NCI-H1048 (cell line): ENCODE measurements around the gene KAZALD1.
A peak's percentile ranks its signal among the peaks of the same experiment; 100 is the strongest.

ENCODE experiments used
- DNase-seq: peaks from one replicate; lab custom pipeline; 2025; lab: John Stamatoyannopoulos, UW

The KAZALD1 gene, protein sequence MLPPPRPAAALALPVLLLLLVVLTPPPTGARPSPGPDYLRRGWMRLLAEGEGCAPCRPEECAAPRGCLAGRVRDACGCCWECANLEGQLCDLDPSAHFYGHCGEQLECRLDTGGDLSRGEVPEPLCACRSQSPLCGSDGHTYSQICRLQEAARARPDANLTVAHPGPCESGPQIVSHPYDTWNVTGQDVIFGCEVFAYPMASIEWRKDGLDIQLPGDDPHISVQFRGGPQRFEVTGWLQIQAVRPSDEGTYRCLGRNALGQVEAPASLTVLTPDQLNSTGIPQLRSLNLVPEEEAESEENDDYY

DNA sequence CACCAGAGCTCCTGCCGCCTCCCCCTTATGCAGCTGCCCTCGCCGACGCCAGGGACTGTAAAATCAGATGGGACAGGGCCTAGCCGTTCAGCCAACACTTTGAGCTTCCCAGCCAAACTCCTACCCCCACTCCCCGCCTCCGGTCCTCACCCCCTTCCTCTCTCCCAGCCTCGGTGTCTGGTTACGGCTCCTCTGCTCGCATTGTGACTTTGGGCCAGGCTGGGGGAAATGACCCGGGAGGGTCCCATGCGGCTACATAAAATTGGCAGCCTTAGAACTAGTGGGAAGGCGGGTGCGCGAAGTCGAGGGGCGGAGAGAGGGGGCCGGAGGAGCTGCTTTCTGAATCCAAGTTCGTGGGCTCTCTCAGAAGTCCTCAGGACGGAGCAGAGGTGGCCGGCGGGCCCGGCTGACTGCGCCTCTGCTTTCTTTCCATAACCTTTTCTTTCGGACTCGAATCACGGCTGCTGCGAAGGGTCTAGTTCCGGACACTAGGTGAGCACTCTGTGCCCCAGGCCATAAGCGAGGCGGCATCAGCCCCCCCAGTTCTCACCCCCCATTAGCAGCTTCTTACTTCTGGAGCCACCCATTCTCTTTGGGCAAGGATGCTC, at the start of gene KAZALD1:
Gene KAZALD1 (plus strand): TSS at position 366 of the 608 bp plus-strand sequence. CDS start 604 bp downstream, outside the sequence.
- no peak for DNase-seq

DNA sequence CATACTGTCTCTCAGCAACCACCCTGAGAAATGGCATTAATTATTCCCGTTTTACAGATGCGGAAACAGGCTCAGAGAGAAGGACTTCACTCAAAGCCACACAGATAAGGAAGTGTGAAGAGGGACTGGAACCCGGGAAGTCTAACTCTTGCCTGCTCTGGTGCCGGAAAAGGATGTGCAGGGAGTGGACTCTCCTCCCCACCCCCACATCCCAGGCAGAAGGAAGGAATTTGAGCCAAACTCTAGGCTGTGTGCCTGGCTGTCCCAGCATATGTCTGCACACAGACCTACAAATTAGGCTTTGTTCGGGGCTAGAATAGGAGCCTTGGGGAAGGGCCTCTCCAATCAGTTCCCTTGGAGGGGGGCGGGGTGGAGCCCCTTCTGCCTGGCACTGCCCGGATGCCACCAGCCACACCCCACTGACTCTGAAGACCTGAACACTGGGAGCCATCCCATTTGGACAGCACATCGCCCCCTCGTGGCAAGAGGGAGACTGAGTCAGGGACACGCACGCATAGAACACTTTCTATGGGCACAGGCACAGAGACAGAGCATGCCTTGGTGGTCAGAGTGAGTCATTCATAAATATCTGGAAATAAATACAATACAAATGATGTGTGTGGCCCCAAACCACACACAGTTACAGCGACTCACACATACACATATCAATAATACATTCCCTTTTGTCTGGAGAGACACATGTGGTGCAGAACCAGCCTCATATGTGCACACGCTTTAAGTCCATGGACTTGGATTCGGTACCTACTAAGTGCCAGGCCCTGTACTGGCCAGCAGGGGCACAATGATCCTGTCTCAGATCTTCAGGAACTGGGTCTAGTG, 49.0 kb upstream of the KAZALD1 start:
- DNase-seq = peak; percentile 82

DNA sequence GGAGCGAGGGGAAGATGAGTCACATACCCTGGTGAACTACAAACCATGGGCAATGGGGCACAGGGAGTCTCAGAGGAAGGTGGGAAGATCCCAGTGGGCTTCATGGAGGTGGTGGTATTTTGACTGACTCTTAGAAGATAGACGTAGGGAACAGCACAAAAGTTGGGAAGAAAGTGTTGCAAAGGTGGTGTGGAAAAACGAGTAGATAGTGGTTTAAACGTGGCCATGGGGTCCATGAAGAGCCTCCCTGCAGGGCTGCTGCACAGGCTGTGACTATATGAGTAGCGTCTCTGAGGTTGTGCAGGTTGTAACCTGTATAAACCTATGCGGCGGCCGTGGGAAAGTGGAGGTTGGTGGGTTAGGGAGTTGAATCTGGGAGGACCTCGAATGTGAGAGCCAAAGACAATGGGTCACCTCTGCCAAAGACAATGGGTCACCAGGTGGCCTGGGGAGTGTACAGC, 48.4 kb upstream of the KAZALD1 start:
- no peak for DNase-seq

DNA sequence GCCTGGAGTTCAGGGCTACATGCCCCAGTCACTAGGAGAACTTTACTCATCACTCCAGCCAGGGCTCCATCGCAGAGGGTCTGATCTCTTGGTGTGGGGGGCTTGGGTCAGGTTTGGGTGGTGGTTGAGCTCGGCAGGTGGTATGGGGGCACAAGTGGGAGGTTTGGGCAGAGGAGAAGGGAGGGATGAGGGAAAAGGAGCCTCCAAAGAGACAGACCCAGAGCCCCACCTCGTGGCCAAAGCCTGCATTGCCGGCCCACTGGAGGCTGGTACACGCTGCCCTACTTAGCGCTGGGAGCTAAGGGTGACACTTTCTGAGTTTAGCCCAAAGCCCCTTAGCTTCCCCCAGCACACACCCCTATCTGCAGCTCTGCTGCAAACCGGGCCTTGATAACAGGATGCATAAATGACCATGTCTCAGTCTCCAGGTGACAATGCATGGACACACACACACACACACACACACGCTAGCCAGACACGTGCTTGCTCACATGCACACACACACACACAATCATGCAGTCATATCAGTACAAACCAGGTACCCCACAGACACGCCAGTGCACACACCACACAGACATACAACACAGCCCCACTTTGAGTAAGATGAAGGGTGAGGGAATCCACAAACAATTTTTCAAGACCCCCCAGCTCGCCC, 47.4 kb upstream of the KAZALD1 start:
- peak; percentile 71 for DNase-seq

DNA sequence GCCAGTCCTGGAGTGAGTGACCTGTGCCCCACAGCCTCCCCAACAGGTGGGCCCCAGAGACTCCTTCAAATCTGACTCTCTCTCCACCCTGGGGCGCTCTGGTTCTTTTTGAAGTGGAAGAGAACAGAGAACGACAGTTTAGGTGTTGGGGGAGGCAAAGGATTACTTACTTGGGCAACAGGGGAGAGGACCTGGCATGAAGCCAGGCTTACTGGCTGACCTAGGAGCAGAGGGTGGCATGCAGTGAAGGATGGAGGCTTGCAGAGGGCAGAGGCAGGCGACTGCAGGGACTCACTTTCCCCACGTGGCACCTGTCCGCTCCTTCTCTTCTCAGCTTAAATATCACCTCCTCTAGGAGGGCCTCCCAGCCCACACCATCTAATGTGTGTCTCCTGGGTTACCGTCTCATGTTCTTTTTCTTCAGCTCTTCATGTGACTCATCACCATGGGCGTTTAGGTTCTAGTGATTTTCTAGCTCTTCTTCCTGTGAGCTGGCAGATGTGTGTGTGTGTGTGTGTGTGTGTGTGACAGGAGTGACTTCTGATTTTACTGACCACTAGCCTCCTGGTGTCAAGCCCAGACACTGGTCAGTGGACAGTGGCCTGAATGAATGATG, 46.7 kb upstream of the KAZALD1 start:
- no peak for DNase-seq

DNA sequence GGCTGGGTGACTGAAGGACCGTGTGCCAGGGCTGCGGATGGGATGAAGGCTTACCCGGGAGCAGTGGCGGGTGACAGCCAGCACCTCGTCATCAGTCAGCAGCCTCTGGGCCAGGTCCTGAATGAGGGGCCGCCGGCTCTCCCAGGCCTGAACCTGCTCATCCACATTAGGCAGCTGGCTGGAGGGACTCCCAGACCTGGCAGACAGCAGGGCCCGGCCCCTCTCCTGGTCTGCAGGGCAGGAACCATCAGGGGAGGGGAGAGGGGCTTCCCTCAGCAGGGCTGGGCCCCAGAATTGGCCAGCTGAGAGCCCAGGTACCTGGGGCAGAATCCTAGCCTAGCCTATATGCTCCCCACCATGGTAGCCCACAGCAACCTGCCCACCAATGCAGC, 46.2 kb upstream of the KAZALD1 start:
- no peak for DNase-seq

DNA sequence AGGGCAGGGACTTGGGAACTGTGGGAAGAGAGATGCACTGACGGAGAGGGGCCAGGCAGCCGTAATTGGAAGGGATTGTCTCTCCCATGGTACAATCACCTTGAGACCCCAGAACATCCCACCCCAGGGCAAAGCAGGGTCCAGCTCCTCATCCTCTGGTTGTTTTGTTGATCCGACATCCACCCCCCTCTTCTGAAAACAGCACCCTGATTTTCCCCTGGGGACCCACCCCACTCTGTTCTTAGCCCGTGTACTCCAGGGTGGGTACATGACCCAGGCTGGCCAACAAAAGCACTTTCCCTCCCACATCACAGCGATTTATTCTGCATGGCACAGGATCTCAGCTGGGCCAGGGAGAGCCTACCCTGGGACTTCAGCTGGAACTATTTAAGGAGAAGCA, 45.0 kb upstream of the KAZALD1 start:
- no peak for DNase-seq

DNA sequence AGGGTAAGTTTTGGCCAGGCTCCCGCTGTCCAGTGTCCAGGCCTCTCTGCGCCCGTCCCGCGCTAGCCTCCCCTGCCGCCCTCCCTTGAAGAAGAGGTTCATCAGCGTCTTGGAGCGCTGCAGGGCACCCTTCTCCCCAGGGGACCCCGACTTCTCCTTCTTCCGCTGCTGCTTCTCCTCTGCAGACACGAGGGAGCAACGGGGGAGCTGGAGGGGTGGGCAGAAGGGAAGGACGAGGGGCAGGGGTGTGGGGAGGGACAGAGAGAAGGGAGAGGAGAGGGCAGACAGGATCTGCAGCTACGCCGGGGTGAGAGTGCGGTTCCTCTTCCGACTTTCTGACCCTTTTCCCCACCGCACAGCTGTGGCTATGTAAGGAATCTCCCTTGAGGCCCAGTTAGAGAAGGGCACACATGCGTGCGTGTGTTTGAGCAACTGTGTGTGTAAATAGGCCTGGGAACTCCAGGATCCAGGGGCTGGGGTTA, 43.6 kb upstream of the KAZALD1 start:
- DNase-seq = no peak

DNA sequence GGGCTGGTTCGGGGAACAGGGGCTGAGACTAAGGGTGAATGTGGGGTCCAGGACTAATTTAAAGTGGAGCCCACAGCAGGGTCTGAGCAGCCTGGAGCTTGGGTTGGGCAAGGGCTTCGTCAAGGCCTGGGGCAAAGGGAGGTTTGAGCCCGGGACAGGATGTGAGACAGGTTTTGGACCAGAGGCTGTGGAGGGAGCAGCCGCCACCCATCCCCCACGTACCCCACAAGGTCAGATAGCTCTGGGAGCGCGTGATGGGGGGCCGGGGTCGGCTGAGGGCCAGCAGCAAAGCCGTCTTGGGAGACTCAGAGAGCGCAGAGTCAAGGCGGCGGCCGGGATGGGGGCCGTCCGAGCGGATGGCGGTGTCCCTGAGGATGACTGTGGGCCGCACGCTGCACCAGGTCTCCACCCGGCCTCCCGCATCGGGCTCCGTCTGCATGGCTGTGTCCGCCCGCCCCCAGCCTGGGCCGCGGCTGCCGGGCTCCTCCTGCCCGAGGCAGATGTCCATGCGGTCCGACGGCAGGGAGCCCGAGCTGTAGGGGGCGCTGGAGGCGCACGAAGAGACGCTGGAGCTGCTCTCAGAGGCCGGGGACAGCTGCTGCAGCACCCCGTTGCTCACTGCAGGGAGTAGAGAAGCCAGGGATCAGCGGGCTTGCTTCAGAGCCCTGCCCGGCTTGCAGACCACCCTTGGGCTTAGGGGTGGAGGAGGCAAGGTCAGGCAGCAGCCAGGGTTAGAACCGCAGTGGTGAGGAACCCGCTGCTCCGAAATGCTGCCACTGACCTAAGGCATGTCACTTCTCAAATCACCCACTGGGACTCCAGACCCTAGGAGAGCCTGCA, 43.0 kb upstream of the KAZALD1 start:
- DNase-seq = peak; percentile 56

DNA sequence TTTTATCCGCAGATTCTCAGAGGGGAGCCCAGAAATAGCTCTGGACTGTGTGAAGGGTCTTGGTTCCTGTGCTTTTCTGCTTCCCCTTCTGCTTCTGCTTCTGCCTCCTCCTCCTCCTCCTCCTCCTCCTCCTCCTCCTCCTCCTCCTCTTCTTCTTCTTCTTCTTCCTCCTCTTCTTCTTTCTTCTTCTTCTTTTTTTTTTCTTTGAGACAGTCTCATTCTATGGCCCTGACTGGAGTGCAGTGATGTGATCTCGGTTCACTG, 42.4 kb upstream of the KAZALD1 start:
- DNase-seq = no peak

DNA sequence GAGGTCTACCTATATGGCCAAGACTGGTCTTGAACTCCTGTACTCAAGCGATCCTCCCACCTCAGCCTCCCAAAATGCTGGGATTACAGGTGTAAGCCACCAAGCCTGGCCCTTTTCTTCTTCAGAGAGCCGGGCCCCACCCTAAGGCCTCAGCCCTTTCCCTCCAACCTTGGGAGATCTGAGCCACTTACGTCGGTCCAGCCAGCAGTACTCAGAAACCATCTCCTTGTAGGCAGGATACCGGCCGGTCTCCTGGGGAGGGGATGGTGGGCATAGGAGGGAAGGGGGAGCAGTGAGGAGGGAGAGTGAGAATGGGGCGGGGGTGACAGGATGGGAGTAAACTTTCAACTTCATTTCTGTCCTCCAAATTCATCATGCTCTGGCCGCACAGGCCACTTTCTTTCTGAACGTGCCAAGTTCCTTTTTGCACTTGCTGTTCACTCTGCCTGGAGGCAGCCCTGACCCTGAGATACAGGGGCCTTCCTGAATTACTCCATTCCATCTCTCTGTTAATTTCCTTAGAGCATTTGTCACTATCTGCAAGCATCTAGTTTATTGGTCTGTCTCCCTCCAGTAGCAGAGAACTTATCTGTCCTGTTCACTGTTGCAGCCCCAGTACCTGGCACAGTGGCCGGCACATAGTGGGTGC, 41.2 kb upstream of the KAZALD1 start:
- no peak for DNase-seq

DNA sequence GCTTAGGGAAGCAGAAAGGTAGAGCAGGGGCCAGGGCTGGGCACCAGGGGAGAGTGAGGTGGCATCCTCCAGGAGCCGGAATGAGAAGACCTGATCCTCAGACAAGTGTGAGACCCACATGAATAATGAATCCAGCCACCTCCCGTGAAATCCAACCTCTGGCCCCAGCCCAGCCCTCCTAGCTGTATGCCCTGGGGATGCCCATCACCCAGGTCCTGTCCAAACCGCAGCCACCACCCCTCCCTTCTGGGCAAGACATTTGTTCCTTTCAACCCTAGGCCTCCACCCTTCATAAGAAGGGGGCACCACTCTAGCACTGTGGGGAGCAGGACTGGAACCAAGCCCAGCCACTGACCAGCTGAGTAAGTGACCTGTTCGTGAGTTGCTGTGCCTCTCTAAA, 40.5 kb upstream of the KAZALD1 start:
- DNase-seq = no peak

DNA sequence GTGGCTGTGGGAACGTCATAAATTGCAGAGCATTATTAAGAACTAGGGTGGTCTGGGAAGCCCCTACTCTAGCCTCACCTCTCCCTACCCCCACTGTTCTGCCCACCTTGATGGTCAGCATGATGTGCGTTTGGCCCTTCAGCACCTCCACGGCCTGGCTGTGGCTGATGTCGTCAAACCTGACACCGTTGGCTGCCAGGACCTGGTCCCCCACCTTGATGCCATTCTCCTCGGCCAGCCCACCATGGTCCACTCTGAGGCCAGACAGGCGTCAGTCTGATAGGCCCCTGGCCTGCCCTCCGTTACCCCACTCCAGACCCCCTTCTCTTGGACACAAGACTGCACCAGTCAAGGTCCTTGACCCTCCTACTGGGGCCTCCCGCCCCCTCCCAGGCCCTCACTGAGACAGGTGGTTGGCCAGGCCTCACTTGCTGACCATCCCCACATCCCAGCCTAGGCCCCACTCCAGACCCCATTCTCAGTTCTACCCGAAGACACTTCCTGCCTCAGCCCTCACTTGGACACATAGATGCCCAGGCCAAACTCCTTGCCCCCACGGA, 40.0 kb upstream of the KAZALD1 start:
- no peak for DNase-seq

DNA sequence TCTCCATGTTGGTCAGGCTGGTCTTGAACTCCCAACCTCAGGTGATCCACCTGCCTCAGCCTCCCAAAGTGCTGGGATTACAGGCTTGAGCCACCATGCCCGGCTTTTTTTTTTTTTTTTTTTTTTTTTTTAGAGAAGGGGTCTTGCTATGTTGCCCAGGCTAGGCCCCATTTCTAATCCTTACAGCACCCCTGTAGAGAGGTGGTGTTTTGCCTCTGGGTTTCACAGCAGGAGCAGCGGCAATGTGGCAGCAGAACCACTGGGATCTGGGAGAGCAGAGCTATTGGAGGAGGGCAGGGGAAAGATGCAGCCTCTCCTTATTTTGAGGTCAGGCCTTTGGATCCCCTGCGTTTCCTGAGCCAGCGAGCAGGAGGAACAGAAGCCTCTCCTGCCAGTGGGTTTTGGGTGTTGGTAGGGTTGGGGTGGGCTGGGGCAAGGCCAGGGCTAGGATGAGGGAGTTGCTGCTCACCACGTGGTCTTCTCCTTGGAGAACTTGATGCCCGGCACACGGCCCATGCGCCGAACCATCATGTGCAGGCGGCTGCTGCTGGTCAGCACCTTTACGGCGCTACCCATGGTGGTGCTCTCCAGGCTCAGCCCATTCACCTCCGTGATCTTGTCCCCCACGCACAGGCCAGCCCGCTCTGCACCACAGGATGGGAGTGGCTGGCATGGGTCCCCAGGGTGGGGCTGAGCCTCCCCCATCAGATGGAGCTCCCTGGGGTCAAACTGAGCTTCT, 38.7 kb upstream of the KAZALD1 start:
- DNase-seq = no peak

DNA sequence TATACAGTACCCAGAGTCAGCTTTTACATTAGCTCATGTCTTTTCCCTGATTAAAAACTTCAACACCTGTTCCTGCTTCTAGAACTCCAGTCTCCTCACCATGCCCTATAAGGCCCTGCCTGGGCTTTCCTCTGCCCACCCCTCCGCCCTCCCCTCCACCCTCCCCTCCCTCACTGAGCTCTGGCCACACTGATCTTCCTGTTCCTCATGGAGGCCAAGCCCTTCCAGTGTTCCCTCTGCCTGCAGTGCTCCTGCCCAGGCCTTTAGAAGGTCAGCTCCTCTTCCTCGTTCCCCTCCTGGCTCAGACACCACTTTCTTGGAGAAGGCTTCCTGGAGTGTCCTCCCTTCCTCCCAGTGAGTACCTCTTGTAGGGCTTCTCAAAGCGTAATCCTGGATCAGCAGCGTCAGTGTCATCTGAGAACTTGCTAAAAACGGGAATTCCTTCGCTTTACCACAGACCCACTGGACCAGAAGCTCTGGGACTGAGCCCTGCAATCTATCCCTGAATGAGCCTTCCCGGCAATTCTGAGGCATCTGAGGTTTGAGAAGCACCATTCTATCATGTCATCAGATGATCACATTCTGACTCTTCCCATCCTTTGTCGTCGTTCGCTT, 34.6 kb upstream of the KAZALD1 start:
- DNase-seq = no peak

DNA sequence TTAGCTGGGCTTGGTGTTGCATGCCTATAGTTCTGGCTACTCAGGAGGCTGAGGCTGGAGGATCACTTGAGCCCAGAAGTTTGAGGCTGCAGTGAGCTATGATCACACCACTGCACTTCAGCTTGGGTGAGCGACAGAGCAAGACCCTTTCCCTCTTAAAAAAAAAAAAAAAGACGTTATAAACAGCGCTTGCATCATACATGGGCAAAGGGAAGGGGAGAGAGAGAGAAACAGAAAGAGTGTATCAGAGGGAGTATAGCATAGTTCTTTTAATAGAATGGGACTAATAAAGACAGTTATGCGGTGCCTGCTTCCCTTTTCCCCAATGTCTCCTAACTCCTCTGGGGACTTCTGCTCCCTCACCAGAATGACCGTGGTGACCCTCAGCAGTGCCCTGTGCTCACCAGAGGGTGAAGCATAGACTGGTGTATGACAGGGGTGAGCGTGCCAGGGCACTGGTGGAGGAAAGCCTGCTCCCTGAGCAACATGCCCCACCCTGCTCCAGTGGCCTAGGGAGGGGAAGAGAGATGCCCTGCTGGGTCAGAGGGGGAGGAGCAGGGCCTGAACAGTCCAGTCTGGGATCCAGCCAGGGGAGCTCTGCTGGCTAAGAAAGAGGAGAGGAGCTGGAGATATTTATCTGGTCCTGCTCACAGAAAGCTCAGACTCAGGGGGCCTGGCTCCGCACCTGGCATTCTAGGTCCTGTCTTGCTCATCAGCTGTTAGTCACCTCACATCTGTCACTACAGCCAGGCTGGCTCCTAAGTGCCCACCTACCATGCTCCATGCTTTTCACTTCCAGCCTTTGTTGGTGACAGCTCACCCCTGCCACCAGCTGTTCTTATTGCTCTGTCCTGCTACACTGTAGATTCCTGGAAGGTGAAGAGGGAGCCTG, 33.1 kb upstream of the KAZALD1 start:
- no peak for DNase-seq

DNA sequence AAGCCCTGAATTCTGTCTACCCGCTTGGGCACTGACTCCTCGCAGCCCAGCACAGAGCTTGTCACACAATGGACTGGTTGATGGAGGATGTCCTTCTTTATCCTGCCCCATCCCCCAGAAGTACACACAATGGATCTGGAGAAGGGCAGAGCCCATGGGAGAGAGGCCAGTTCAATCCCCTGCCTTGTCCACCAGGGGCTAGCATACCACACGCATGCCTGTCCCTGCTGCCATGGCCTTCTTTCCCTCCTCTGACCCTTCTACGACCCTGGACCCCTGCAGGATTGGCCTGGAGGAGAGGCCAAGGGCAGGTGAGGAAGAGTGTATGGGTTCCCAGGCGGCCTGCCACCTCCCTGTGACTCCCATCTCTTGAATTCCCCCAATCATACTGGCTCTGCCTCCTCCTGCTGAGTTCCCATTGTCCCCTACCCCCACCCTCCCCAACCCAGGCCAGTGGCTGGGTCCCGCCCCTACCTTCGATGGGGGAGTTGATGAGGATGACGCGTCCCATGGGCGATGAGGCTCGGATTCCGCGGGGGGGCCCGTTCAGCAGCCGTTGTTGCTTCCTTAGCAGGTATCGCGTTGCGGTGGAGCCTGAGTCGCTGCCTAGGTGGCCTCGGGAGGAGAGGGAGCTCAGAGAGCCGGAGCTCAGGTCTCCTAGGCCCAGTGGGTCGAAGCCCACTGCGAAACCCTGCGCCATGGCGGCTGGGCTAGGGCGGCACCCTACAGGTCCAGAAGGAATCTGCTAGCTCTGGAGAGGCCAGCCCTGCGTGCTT, 32.1 kb upstream of the KAZALD1 start:
- DNase-seq = no peak
